Spleen (tissue), 7 donors: ENCODE results near the gene SPATA20.

Experiments used
- CTCF ChIP-seq, 11 experiments: fragments of 200-600 bp in 7 of 11; fragments of 450-650 bp in 4 of 11; sonication (generic) in 4 of 11; IDR thresholded peaks in 8 of 11; conservative IDR thresholded peaks in 3 of 11; 1 replicate in 7 of 11; 2 replicates in 4 of 11; pipeline versions ENCODE4 v1.4.0 to v1.8.0; 2016 to 2021; ENCODE audit warnings: antibody characterized with exemption in 11 of 11, inconsistent platforms in 4 of 11, mild to moderate bottlenecking in 1 of 11
- POLR2A ChIP-seq, 3 donors: fragments of 450-650 bp; IDR thresholded peaks; one replicate each; pipeline ENCODE4 v1.5.1; 2017; ENCODE audit warnings: antibody characterized with exemption in 3 of 3, mild to moderate bottlenecking in 1 of 3
- POLR2AphosphoS5 ChIP-seq, 3 donors: sonication (generic); formaldehyde crosslinking; IDR thresholded peaks; one replicate each; pipeline ENCODE4 v1.5.1; 2017; ENCODE audit warnings: antibody characterized with exemption in 3 of 3
- donor health status: DM: no; HTN: no; CAD: no; lungs with moderate emphysema.
- donor health status: DM: no; HTN: no; CAD: no.
- donor health status: DM: no; HTN: no; CAD: no.

GRCh38 chr17:50502301-50502990 is 44.5 kb upstream of the SPATA20 start:
- no peak for TF ChIP-seq POLR2A (IDR thresholded peaks at IDR 0.05)
- TF ChIP-seq CTCF (IDR thresholded peaks at IDR 0.05 in 8 of 11, conservative IDR thresholded peaks at IDR 0.05 in 3 of 11) = no peak
- no peak for TF ChIP-seq POLR2AphosphoS5 (IDR thresholded peaks at IDR 0.05)
